Mesenteric fat pad (tissue), 1 donor: ENCODE measurements around the gene MRPL51. TPM values are rescaled to one million over a fixed set of nuclear protein-coding genes. Genes with fewer than 3 reads are reported as not detected.

ENCODE experiments used
- total RNA-seq: library from RNA; stranded (reverse); fragmentation: NEBNext Ultra II Directional; extraction: Animal tissue kit (Norgen Biotek cat#: 25700); gene quantifications from one replicate; pipeline ENCODE4 v1.2.1, GENCODE V29; 2021
- donor health status: DM: yes; HTN: yes; CAD: no.

The MRPL51 gene
- total RNA-seq, 1 donor from 2014 or later: 116 TPM

Other genes starting within 250 kb of the MRPL51 start
- 52.2 TPM for gene PLEKHG6, start 182.6 kb downstream of the MRPL51 start, total RNA-seq
- gene TNFRSF1A, start 151.2 kb downstream of the MRPL51 start, total RNA-seq: 264 TPM
- gene SCNN1A, start 117.7 kb downstream of the MRPL51 start, total RNA-seq: 3.3 TPM
- 161 TPM for gene LTBR, start 109.1 kb downstream of the MRPL51 start, total RNA-seq
- gene CD27, start 48.3 kb downstream of the MRPL51 start, total RNA-seq: not detected
- gene TAPBPL, start 41.2 kb downstream of the MRPL51 start, total RNA-seq: 13.0 TPM
- gene VAMP1, start 22.6 kb downstream of the MRPL51 start, total RNA-seq: 5.8 TPM
- 12.8 TPM for gene NCAPD2, start 840 bp upstream of the MRPL51 start, total RNA-seq
- gene GAPDH, start 41.3 kb upstream of the MRPL51 start, total RNA-seq: 1,402 TPM
- 22.5 TPM for gene IFFO1, start 62.8 kb upstream of the MRPL51 start, total RNA-seq
- 56.0 TPM for gene NOP2, start 75.0 kb upstream of the MRPL51 start, total RNA-seq
- gene CHD4, start 114.1 kb upstream of the MRPL51 start, total RNA-seq: 218 TPM
- 2.5 TPM for gene LPAR5, start 142.7 kb upstream of the MRPL51 start, total RNA-seq
- 2.5 TPM for gene ACRBP, start 154.2 kb upstream of the MRPL51 start, total RNA-seq
- 16.7 TPM for gene ING4, start 169.9 kb upstream of the MRPL51 start, total RNA-seq
- gene ZNF384, start 196.1 kb upstream of the MRPL51 start, total RNA-seq: 39.3 TPM
- 0.16 TPM for gene PIANP, start 207.6 kb upstream of the MRPL51 start, total RNA-seq
- gene COPS7A, start 230.8 kb upstream of the MRPL51 start, total RNA-seq: 57.5 TPM